Calu3 (cell line): ENCODE results near the gene ANGPT4. TPM values are rescaled to one million over a fixed set of nuclear protein-coding genes. Genes with fewer than 3 reads are reported as not detected.

ENCODE experiments used
- BruUV-seq: library from RNA; stranded (reverse); fragments of 400-500 nt; replicated peaks from 2 replicates; lab custom pipeline; 2021; lab: Mats Ljungman, UMichigan
- CTCF ChIA-PET: fragments of 300-600 bp; sonication (Branson Sonifier 250); formaldehyde crosslinking; loops from one replicate; lab custom pipeline; 2022; ENCODE audit warnings: antibody characterized with exemption; lab: Charles Lee
- DNase-seq: peaks from one replicate; pipeline ENCODE4 v3.0.0; 2022
- H3K27ac Mint-ChIP-seq: one replicate; pipeline ENCODE4 v1.8.0; 2022; ENCODE audit warnings: mixed read lengths; ENCODE audit not compliant: unreplicated experiment
- H3K27me3 Mint-ChIP-seq: one replicate; pipeline ENCODE4 v1.8.0; 2022; ENCODE audit warnings: mixed read lengths; ENCODE audit not compliant: unreplicated experiment
- H3K36me3 Mint-ChIP-seq: one replicate; pipeline ENCODE4 v1.8.0; 2022; ENCODE audit warnings: mild to moderate bottlenecking, moderate library complexity, mixed read lengths; ENCODE audit not compliant: insufficient read depth, unreplicated experiment
- H3K4me1 Mint-ChIP-seq: one replicate; pipeline ENCODE4 v1.8.0; 2022; ENCODE audit warnings: mild to moderate bottlenecking, low read depth, mixed read lengths; ENCODE audit not compliant: unreplicated experiment
- H3K4me3 Mint-ChIP-seq: one replicate; pipeline ENCODE4 v1.8.0; 2022; ENCODE audit warnings: mild to moderate bottlenecking, low read depth, moderate library complexity, mixed read lengths; ENCODE audit not compliant: unreplicated experiment
- H3K9me3 Mint-ChIP-seq: one replicate; pipeline ENCODE4 v1.8.0; 2022; ENCODE audit warnings: low read depth, mixed read lengths; ENCODE audit not compliant: unreplicated experiment
- intact Hi-C: fragments of 100-400 bp; cut with micrococcal nuclease; formaldehyde crosslinking; loops from one replicate; pipeline ENCODE4 v1.10.0; 2022; ENCODE audit not compliant: unreplicated experiment
- total RNA-seq: library from RNA; stranded (reverse); gene quantifications from 2 replicates; pipeline ENCODE4 v1.2.3, GENCODE V29; 2022
- TF ChIP-seq, protein P1 (sequence below): fragments of 200-600 bp; IDR thresholded peaks from one replicate; pipeline ENCODE4 v1.8.0; 2022; ENCODE audit warnings: antibody characterized with exemption; ENCODE audit not compliant: unreplicated experiment

The ANGPT4 gene
- total RNA-seq, 1 experiment from 2014 or later: not detected

- no peaks in the 10 kb centered on the region for H3K36me3 Mint-ChIP-seq
- DNase-seq: no peak
- peaks cover 42% of the 10 kb centered on the region for H3K27me3 Mint-ChIP-seq
- intact Hi-C loops: no loop called here
- CTCF ChIA-PET: no interaction called here
- peaks cover 8% of the 10 kb centered on the region for H3K4me1 Mint-ChIP-seq
- H3K9me3 Mint-ChIP-seq: no peaks in the 10 kb centered on the region
- H3K27ac Mint-ChIP-seq: no peak overlapping the region
- no TSS peak for BruUV-seq
- TF ChIP-seq, protein P1, sequence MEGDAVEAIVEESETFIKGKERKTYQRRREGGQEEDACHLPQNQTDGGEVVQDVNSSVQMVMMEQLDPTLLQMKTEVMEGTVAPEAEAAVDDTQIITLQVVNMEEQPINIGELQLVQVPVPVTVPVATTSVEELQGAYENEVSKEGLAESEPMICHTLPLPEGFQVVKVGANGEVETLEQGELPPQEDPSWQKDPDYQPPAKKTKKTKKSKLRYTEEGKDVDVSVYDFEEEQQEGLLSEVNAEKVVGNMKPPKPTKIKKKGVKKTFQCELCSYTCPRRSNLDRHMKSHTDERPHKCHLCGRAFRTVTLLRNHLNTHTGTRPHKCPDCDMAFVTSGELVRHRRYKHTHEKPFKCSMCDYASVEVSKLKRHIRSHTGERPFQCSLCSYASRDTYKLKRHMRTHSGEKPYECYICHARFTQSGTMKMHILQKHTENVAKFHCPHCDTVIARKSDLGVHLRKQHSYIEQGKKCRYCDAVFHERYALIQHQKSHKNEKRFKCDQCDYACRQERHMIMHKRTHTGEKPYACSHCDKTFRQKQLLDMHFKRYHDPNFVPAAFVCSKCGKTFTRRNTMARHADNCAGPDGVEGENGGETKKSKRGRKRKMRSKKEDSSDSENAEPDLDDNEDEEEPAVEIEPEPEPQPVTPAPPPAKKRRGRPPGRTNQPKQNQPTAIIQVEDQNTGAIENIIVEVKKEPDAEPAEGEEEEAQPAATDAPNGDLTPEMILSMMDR: no peak
- H3K4me3 Mint-ChIP-seq: no peak overlapping the region
Observed at GRCh38 chr20:889106-889505, 27.0 kb downstream of the ANGPT4 start.

DNA sequence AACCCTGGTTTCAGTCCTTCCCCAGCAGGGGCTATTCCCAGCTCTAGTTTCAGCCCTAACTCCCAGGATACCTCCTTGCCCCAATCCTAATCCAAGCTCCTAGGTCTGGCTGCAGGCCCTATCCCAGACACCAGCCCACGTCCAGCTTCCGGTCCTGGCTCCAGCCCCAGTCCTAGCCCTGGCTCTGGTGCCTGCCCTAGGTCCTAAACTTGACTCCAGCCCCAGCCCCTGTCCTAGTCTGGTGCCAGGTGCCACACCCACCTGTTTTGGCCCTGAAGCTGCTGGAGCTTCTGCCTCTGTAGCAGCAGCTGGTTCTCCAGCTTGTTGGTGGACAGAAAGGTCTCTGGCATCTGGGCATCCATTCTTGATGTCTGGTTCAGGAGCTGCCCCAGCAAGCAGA is 28.1 kb downstream of the ANGPT4 start:
- intact Hi-C loops: no loop called here
- no TSS peak for BruUV-seq
- Mint-ChIP-seq H3K4me1 (peaks cover 8% of the 10 kb centered on the region), H3K27ac (no peak overlapping the region), H3K9me3 (no peaks in the 10 kb centered on the region), H3K4me3 (no peak overlapping the region), H3K36me3 (no peaks in the 10 kb centered on the region), H3K27me3 (peaks cover 31% of the 10 kb centered on the region)
- no peak for DNase-seq
- TF ChIP-seq, protein P1: no peak
- CTCF ChIA-PET: no interaction called here

DNA sequence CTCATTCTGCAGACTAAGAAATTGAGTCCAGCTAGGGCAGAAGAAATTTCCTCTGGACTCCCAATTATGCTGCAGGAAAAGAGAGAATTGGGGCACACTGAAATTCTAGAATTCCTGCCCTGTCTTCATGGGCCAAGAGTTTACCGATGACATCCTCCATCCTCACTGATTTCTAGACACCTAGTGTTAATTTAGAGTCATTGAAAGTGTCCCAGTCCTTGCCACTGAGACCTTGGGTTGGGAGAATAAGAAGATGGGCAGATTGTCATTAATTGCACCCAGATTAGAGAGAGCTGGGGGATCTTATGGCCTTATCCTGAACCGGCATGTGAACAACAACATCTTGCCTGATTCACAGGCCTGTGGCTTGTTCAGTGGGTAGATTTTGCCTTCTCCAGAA is 29.0 kb downstream of the ANGPT4 start:
- Mint-ChIP-seq H3K36me3 (no peaks in the 10 kb centered on the region), H3K27ac (no peak overlapping the region), H3K9me3 (no peaks in the 10 kb centered on the region), H3K27me3 (peaks cover 22% of the 10 kb centered on the region), H3K4me1 (peaks cover 8% of the 10 kb centered on the region), H3K4me3 (no peak overlapping the region)
- BruUV-seq: no TSS peak
- intact Hi-C loops: no loop called here
- CTCF ChIA-PET: no interaction called here
- TF ChIP-seq, protein P1: no peak
- DNase-seq: no peak

DNA sequence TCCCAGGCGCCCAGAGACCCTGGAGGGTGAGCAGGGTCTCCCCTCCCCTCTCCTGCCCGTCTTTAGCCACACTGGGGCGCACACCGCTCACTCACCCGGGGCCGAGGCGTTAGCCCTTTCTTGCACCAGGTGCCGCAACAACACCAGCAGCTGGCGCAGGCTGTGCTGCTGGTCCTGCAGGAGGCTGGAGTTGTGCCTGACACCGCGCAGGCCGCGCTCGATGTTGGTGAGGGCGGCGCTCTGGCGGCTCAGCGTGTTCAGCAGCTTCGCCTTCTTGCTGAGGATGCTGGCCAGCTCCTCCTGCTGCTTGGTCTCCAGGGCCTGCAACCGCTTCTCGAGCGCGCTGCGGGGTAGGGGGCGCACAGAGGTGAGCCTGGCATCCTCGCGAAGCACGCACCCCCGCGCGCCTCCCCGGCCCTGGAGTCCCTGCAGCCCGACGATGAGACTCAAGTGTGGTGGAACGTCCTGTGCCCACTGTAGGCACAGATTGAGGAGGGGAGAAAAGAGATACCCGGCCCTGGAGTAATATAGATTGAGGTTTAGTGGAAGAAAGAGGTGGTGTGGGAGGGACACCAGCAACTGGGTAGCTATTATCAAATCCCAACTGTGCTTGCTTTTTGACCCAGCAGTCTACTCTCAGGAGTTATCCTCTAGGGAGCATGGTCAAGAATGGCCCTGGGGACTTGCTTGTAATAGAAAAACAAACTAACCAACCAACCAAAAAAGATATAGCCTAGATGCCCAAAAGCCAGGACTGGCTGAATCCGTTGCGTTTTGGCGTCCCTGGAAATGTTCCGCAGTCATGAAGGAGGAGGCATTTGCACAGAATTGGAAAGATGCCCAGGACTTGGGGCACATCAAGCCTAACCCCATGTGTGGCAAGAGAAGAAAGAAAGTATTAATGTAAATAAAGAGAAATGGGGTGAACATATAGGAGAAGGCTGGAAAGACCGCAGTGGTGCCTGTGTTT is 30.9 kb downstream of the ANGPT4 start:
- H3K4me3 Mint-ChIP-seq: no peak overlapping the region
- no peak overlapping the region for H3K27ac Mint-ChIP-seq

More for the DNA sequence above, 30.9 kb downstream of the ANGPT4 start:
- TF ChIP-seq, protein P1: no peak
- DNase-seq: no peak
- CTCF ChIA-PET: no interaction called here
- Mint-ChIP-seq H3K36me3 (peaks cover 8% of the 10 kb centered on the region), H3K4me1 (peaks cover 25% of the 10 kb centered on the region), H3K9me3 (no peaks in the 10 kb centered on the region), H3K27me3 (peaks cover 3% of the 10 kb centered on the region)
- BruUV-seq: no TSS peak
- intact Hi-C loops: no loop called here
